OCI-LY3 (cell line): Measurements from ENCODE around the gene TTC23.
A peak's percentile ranks its signal among the peaks of the same experiment; 100 is the strongest.

ENCODE experiments used
- H2AFZ ChIP-seq: fragments of 200-600, 300-600 bp; shearing (Covaris generic); 2 replicates; pipeline ENCODE4 v1.6.0; 2014; ENCODE audit warnings: antibody characterized with exemption, low read depth, low read length
- H3K27ac ChIP-seq: fragments of 200-600, 300-600 bp; sonication (generic); 2 replicates; pipeline ENCODE4 v1.5.1; 2014; ENCODE audit warnings: mild to moderate bottlenecking, low read length, moderate library complexity, mixed read lengths
- H3K27me3 ChIP-seq: fragments of 200-600, 300-600 bp; sonication (generic); 2 replicates; pipeline ENCODE4 v1.6.1; 2014; ENCODE audit warnings: low read depth, low read length, mixed read lengths
- H3K36me3 ChIP-seq: fragments of 200-600, 300-600 bp; sonication (generic); replicated peaks from 2 replicates; pipeline ENCODE3; 2014; ENCODE audit warnings: low read depth, low read length, mixed read lengths
- H3K4me1 ChIP-seq: fragments of 300-600, 200-600 bp; sonication (generic); 2 replicates; pipeline ENCODE4 v1.6.1; 2014; ENCODE audit warnings: low read length, mixed read lengths
- H3K4me2 ChIP-seq: fragments of 200-600, 300-600 bp; sonication (generic); 2 replicates; pipeline ENCODE4 v1.6.1; 2014; ENCODE audit warnings: low read length, mixed read lengths
- H3K4me3 ChIP-seq: fragments of 300-600, 200-600 bp; sonication (generic); 2 replicates; pipeline ENCODE4 v1.5.1; 2014; ENCODE audit warnings: antibody characterized with exemption, mild to moderate bottlenecking, low read length, moderate library complexity
- H3K79me2 ChIP-seq: fragments of 300-600, 200-600 bp; shearing (Covaris generic); 2 replicates; pipeline ENCODE4 v1.6.1; 2014; ENCODE audit warnings: mild to moderate bottlenecking, low read length, mixed read lengths
- H3K9ac ChIP-seq: fragments of 300-600, 200-600 bp; shearing (Covaris generic); 2 replicates; pipeline ENCODE4 v1.6.0; 2014; ENCODE audit warnings: mild to moderate bottlenecking, low read length, moderate library complexity
- H3K9me3 ChIP-seq: fragments of 200-600, 300-600 bp; shearing (Covaris generic); 2 replicates; pipeline ENCODE4 v1.6.1; 2014; ENCODE audit warnings: low read length, mixed read lengths; ENCODE audit not compliant: insufficient read depth
- H4K20me1 ChIP-seq: fragments of 200-600, 300-600 bp; sonication (generic); 2 replicates; pipeline ENCODE4 v1.6.1; 2016; ENCODE audit warnings: low read length, mixed read lengths; ENCODE audit not compliant: insufficient read depth
- EZH2phosphoT487 ChIP-seq: fragments of 200-600 bp; shearing (Covaris generic); IDR thresholded peaks from 2 replicates; pipeline ENCODE4 v1.6.1; 2018; ENCODE audit warnings: antibody characterized with exemption, mixed run types, low read depth
- TF ChIP-seq, protein P1 (sequence below): fragments of 200-600, 300-600 bp; sonication (generic); IDR thresholded peaks from 2 replicates; pipeline ENCODE4 v1.5.1; 2014; ENCODE audit warnings: antibody characterized with exemption, low read length, low read depth

The TTC23 gene, protein sequence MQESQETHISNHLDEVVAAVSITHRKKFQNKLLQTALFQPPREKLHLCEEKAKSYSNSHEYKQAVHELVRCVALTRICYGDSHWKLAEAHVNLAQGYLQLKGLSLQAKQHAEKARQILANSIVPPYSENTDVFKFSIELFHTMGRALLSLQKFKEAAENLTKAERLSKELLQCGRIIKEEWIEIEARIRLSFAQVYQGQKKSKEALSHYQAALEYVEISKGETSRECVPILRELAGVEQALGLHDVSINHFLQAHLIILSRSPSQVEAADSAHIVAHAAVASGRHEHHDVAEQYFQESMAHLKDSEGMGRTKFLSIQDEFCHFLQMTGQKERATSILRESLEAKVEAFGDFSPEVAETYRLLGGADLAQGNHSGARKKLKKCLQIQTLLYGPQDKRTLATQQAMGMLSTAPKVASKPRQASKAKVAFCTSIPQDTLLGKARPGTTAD

DNA sequence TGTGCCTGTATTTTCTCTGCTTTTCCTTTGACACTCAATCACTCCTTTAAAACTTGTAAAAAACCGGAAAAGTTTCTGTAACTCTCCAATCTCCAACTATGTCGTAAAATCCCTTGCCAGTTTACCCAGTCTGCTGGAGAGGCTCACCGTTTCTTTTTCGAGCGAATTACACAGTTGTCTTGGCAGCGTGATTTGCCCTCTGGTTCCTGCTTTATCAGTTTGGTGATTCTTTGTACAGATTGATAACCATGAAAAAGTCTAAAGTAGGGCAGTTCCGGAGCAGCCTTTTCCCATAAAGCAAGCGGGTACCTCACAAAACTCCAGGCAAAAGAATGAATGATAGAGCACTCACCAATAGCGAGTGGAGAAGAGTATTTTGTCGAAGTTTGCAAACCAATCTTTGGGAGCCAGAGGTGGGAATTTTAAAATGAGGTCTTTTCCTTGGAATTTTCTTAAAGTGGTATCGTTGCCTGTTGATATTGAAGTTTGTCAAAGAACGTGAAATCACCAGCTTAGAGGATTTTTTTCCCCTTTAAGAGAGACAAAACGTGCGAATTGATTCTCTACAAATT lies at the start of gene TTC23:
Gene TTC23 (minus strand): TSS at position 312 of the 572 bp plus-strand sequence. CDS start 20,869 bp downstream, outside the sequence.
- Histone ChIP-seq H3K27ac (no peak within 1 kb of the TSS), H3K9ac (no peak within 1 kb of the TSS; the same call in 1 of the 2 replicates)

DNA sequence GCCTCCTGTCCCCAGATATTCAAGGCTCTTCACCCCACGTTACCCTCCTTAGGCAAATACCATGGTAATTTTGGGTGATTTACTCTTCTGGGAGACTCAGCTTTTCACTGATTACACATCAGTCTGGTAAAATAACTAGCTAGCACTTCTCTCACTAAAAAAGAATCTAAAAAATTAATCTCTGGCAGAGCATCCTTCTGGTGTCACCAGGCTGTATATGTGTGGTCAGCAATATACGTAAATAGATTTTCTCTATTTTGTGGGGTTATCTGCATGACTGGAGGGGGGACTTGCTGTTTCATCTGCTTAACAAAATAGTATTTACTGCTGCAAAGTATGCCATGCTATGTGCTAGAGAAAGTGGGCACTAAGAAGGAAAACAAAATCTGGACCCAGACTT lies 47.0 kb upstream of the TTC23 start:
- peaks cover 15% of the 10 kb centered on the region for H3K36me3 ChIP-seq
- no peak overlapping the region for H3K27ac ChIP-seq
- no peaks in the 10 kb centered on the region for H3K27me3 ChIP-seq
- no peaks in the 10 kb centered on the region for H3K9me3 ChIP-seq
- H3K4me2 ChIP-seq, result no peak overlapping the region
- no peaks in the 10 kb centered on the region for H4K20me1 ChIP-seq
- H3K9ac ChIP-seq, result no peak overlapping the region
- no peak overlapping the region for H3K4me3 ChIP-seq
- no peaks in the 10 kb centered on the region for H3K79me2 ChIP-seq
- no peak overlapping the region for H2AFZ ChIP-seq
- no peaks in the 10 kb centered on the region for H3K4me1 ChIP-seq
- TF ChIP-seq, protein P1, sequence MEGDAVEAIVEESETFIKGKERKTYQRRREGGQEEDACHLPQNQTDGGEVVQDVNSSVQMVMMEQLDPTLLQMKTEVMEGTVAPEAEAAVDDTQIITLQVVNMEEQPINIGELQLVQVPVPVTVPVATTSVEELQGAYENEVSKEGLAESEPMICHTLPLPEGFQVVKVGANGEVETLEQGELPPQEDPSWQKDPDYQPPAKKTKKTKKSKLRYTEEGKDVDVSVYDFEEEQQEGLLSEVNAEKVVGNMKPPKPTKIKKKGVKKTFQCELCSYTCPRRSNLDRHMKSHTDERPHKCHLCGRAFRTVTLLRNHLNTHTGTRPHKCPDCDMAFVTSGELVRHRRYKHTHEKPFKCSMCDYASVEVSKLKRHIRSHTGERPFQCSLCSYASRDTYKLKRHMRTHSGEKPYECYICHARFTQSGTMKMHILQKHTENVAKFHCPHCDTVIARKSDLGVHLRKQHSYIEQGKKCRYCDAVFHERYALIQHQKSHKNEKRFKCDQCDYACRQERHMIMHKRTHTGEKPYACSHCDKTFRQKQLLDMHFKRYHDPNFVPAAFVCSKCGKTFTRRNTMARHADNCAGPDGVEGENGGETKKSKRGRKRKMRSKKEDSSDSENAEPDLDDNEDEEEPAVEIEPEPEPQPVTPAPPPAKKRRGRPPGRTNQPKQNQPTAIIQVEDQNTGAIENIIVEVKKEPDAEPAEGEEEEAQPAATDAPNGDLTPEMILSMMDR, result no peak
- TF ChIP-seq EZH2phosphoT487, result no peak

More for the DNA sequence above, at the start of gene TTC23:
- TF ChIP-seq, protein P1, result no peak
- no peak for TF ChIP-seq EZH2phosphoT487
- H3K36me3 ChIP-seq, result no peaks in the 10 kb centered on the region
- H3K79me2 ChIP-seq, result 0 out of 2 replicates have a peak, but pooled peaks cover 4% of the 10 kb centered on the region
- no peak within 1 kb of the TSS for H2AFZ ChIP-seq
- no peaks in the 10 kb centered on the region for H3K9me3 ChIP-seq
- H3K4me3 ChIP-seq, result peak within 1 kb of the TSS; percentile 94
- no peaks in the 10 kb centered on the region for H3K27me3 ChIP-seq
- no peaks in the 10 kb centered on the region for H4K20me1 ChIP-seq
- H3K4me2 ChIP-seq, result peak within 1 kb of the TSS; percentile 90
- peaks cover 26% of the 10 kb centered on the region for H3K4me1 ChIP-seq

DNA sequence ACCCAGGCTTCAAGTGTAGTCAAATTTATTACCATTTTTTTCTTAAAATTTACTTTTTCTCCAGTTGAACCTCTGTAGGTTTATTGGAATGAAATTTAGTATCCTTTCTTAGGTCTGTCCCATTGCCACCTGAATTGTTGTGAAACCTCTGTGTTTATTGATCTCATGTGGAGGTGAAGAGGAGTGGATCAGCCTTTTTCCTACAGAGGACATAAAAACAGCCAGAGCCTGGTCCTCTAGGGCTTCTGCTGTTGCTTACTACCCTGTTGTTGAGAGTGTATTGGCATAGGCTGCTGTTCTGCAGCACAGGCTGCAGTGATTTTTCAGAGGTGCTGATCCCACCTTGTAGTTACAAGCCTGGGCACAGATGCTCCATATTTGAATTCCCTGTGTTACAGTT lies 46.5 kb upstream of the TTC23 start:
- Histone ChIP-seq H2AFZ (no peak overlapping the region), H4K20me1 (no peaks in the 10 kb centered on the region), H3K4me1 (no peaks in the 10 kb centered on the region), H3K9me3 (no peaks in the 10 kb centered on the region), H3K36me3 (peaks cover 15% of the 10 kb centered on the region), H3K27me3 (no peaks in the 10 kb centered on the region), H3K4me3 (no peak overlapping the region), H3K79me2 (no peaks in the 10 kb centered on the region), H3K9ac (no peak overlapping the region), H3K27ac (no peak overlapping the region), H3K4me2 (no peak overlapping the region)
- TF ChIP-seq, protein P1, result no peak
- no peak for TF ChIP-seq EZH2phosphoT487

DNA sequence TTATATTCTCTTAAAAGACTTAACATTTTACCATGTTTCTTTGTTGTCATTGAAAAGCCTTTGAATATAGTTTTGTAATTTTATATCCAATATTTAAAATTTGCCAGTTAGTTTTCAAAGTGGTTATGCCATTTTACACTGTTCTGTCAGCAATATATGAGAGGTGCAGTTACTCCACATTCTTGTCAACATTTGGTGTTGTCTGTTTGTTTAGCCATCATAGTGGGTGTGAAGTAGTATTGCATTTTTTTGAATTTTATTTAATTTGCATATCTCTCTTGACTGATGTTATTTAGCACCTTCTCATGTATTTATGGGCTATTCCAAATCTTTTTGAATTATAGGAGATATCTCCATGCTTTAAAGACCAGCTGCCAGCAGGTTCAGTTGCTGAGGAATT lies 42.3 kb upstream of the TTC23 start:
- H3K4me1 ChIP-seq, result no peaks in the 10 kb centered on the region
- no peaks in the 10 kb centered on the region for H3K9me3 ChIP-seq
- peaks cover 15% of the 10 kb centered on the region for H3K36me3 ChIP-seq
- H3K27ac ChIP-seq, result no peak overlapping the region
- no peaks in the 10 kb centered on the region for H4K20me1 ChIP-seq
- H3K4me3 ChIP-seq, result no peak overlapping the region
- H3K4me2 ChIP-seq, result no peak overlapping the region
- H3K27me3 ChIP-seq, result no peaks in the 10 kb centered on the region
- H3K9ac ChIP-seq, result no peak overlapping the region
- TF ChIP-seq EZH2phosphoT487, result no peak
- TF ChIP-seq, protein P1, result no peak
- H2AFZ ChIP-seq, result no peak overlapping the region
- H3K79me2 ChIP-seq, result no peaks in the 10 kb centered on the region
